ENCODE measurements around the gene GRID1.
A peak's percentile ranks its signal among the peaks of the same experiment; 100 is the strongest.

GRID1 gene

DNA sequence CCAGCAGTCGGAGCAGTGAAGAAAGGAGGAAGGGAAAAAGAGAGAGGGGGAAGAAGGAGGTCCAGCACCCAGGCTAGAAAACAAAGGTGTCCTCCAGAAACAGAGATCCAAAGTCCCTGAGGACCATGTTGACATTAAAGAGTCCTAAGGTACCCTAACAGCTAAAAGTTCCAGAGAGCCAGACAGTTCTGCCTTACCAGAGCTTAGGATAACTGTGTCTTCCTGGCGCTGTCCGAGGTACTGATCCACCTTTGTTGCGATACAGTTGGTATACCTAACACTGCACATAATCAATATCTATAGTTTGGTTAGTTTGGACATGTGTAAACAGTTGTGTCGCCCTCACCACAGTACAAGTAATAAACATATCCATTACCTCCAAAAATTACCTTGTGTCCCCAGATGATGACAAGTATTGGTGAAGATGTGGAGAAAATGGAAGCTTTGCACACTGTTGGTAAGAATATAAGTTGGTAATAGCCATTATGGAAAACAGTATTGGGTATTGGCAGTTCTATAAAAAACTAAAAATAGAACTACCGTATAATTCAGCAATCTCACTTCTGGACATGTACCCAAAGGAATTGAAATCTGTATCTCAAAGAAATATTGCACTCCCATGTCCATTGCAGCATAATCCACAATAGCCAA is 59.8 kb downstream of the GRID1 start:
- no peak overlapping the region for H3K4me3 ChIP-seq (ENCODE audit: insufficient read depth in 1 of 2, low read depth in 1 of 2, low read length in 2 of 2)
- H4K8ac ChIP-seq (ENCODE audit: low read length): no peak overlapping the region
- no peak overlapping the region for H2BK15ac ChIP-seq (ENCODE audit: low read depth, poor library complexity, severe bottlenecking)
- H3K14ac ChIP-seq (ENCODE audit: low read length in 2 of 2): no peak overlapping the region
- no peak overlapping the region for H3K18ac ChIP-seq (ENCODE audit: low read depth in 1 of 2, low read length in 2 of 2)
- H3K4me1 ChIP-seq (ENCODE audit: control insufficient read depth, insufficient read depth, low read depth, low read length): no peaks in the 10 kb centered on the region
- H3K4ac ChIP-seq (ENCODE audit: low read depth in 1 of 2, low read length in 2 of 2): no peak overlapping the region
- H3K36me3 ChIP-seq (ENCODE audit: control insufficient read depth in 1 of 2, insufficient read depth in 2 of 2, low read depth in 1 of 2, low read length in 2 of 2): no peaks in the 10 kb centered on the region
- H2AK5ac ChIP-seq (ENCODE audit: low read length, severe bottlenecking): no peak overlapping the region
- no peak overlapping the region for H2BK12ac ChIP-seq (ENCODE audit: low read length in 2 of 2)
- H4K91ac ChIP-seq (ENCODE audit: low read length): no peak overlapping the region
- H2BK5ac ChIP-seq (ENCODE audit: low read depth, low read length, poor library complexity, severe bottlenecking): no peak overlapping the region
- no peak overlapping the region for H3K4me2 ChIP-seq (ENCODE audit: low read length, poor library complexity, severe bottlenecking)
- H3K27me3 ChIP-seq (ENCODE audit: control insufficient read depth in 1 of 2, insufficient read depth in 1 of 2, low read length in 2 of 2): no peaks in the 10 kb centered on the region
- no peak overlapping the region for H2BK120ac ChIP-seq (ENCODE audit: low read depth, low read length)
- H3K23ac ChIP-seq (ENCODE audit: low read length in 2 of 2): no peak overlapping the region
- WGBS: 11% methylated on average over 3 of the region's 6 CpGs
- H3K79me1 ChIP-seq (replicated peaks; ENCODE audit: low read length, poor library complexity, severe bottlenecking): no peaks in the 10 kb centered on the region
- no peak overlapping the region for H2AFZ ChIP-seq (ENCODE audit: low read depth, low read length)
- H3K27ac ChIP-seq (ENCODE audit: low read length, poor library complexity, severe bottlenecking): no peak overlapping the region
- H3K9me3 ChIP-seq (ENCODE audit: control insufficient read depth, low read length): no peaks in the 10 kb centered on the region
- peak; percentile 7 for DNase-seq
- H3K9ac ChIP-seq (ENCODE audit: low read length): no peak overlapping the region

DNA sequence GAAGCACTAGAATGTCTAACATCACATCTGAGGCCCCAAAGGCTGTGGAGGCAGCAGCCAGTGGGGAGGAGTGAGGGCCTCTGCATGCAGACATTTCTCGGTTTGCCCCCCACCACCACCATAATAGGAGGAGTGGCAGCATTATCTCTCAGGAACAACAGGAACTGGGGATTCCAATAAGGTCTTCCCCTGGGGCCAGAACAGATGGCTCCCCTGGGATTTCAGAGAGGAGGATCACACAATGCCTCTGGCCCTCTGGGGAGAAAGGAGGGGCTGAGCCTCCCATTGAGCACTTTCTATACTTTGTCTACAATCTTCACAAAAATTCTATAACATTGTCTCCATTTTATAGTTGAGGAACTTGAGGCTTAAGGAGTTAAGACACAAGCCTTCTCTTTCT is 61.1 kb downstream of the GRID1 start:
- Histone ChIP-seq H3K36me3 (ENCODE audit: control insufficient read depth in 1 of 2, insufficient read depth in 2 of 2, low read depth in 1 of 2, low read length in 2 of 2) (no peaks in the 10 kb centered on the region), H3K4ac (ENCODE audit: low read depth in 1 of 2, low read length in 2 of 2) (no peak overlapping the region), H2BK12ac (ENCODE audit: low read length in 2 of 2) (no peak overlapping the region), H2AK5ac (ENCODE audit: low read length, severe bottlenecking) (no peak overlapping the region), H2AFZ (ENCODE audit: low read depth, low read length) (no peak overlapping the region), H3K4me2 (ENCODE audit: low read length, poor library complexity, severe bottlenecking) (no peak overlapping the region), H3K23ac (ENCODE audit: low read length in 2 of 2) (no peak overlapping the region), H3K27ac (ENCODE audit: low read length, poor library complexity, severe bottlenecking) (no peak overlapping the region), H3K79me1 (replicated peaks; ENCODE audit: low read length, poor library complexity, severe bottlenecking) (no peaks in the 10 kb centered on the region), H3K4me3 (ENCODE audit: insufficient read depth in 1 of 2, low read depth in 1 of 2, low read length in 2 of 2) (no peak overlapping the region), H3K18ac (ENCODE audit: low read depth in 1 of 2, low read length in 2 of 2) (no peak overlapping the region), H2BK5ac (ENCODE audit: low read depth, low read length, poor library complexity, severe bottlenecking) (no peak overlapping the region), H4K8ac (ENCODE audit: low read length) (no peak overlapping the region), H3K14ac (ENCODE audit: low read length in 2 of 2) (no peak overlapping the region), H4K91ac (ENCODE audit: low read length) (no peak overlapping the region), H2BK120ac (ENCODE audit: low read depth, low read length) (no peak overlapping the region), H3K9me3 (ENCODE audit: control insufficient read depth, low read length) (no peaks in the 10 kb centered on the region), H2BK15ac (ENCODE audit: low read depth, poor library complexity, severe bottlenecking) (no peak overlapping the region), H3K9ac (ENCODE audit: low read length) (no peak overlapping the region), H3K4me1 (ENCODE audit: control insufficient read depth, insufficient read depth, low read depth, low read length) (no peaks in the 10 kb centered on the region), H3K27me3 (ENCODE audit: control insufficient read depth in 1 of 2, insufficient read depth in 1 of 2, low read length in 2 of 2) (no peaks in the 10 kb centered on the region)
- 55% methylated on average over 1 of the region's 1 CpG for WGBS
- no peak for DNase-seq

DNA sequence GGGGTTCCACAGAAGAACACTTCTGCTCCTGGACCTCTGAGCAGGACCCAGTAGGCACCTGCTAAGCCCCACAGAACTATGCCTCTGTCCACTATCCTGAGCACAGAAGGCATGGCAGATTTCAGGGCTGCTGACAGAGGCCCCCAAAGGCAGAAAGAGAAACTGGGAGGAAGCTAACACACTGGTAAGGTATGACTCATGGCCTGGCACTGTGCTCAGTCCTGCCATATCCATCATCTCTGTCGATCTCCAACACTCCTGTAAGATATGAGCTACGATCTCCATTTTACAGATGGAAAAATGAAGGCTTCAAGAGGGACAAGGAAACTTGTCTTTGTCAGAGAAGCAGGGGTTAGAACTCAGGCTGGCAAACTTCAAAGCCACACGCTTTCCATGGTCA is 62.2 kb downstream of the GRID1 start:
- H3K36me3 ChIP-seq (ENCODE audit: control insufficient read depth in 1 of 2, insufficient read depth in 2 of 2, low read depth in 1 of 2, low read length in 2 of 2): no peaks in the 10 kb centered on the region
- no peaks in the 10 kb centered on the region for H3K9me3 ChIP-seq (ENCODE audit: control insufficient read depth, low read length)
- no peak overlapping the region for H3K4ac ChIP-seq (ENCODE audit: low read depth in 1 of 2, low read length in 2 of 2)
- no peak overlapping the region for H4K91ac ChIP-seq (ENCODE audit: low read length)
- WGBS: 68% methylated on average over 3 of the region's 3 CpGs
- H3K9ac ChIP-seq (ENCODE audit: low read length): no peak overlapping the region
- H3K23ac ChIP-seq (ENCODE audit: low read length in 2 of 2): no peak overlapping the region
- no peak overlapping the region for H2BK5ac ChIP-seq (ENCODE audit: low read depth, low read length, poor library complexity, severe bottlenecking)
- H3K79me1 ChIP-seq (replicated peaks; ENCODE audit: low read length, poor library complexity, severe bottlenecking): no peaks in the 10 kb centered on the region
- H3K27ac ChIP-seq (ENCODE audit: low read length, poor library complexity, severe bottlenecking): no peak overlapping the region
- H3K18ac ChIP-seq (ENCODE audit: low read depth in 1 of 2, low read length in 2 of 2): no peak overlapping the region
- H3K14ac ChIP-seq (ENCODE audit: low read length in 2 of 2): no peak overlapping the region
- no peak overlapping the region for H2BK120ac ChIP-seq (ENCODE audit: low read depth, low read length)
- no peak overlapping the region for H3K4me2 ChIP-seq (ENCODE audit: low read length, poor library complexity, severe bottlenecking)
- no peak overlapping the region for H2AK5ac ChIP-seq (ENCODE audit: low read length, severe bottlenecking)
- no peak overlapping the region for H4K8ac ChIP-seq (ENCODE audit: low read length)
- H2BK15ac ChIP-seq (ENCODE audit: low read depth, poor library complexity, severe bottlenecking): no peak overlapping the region
- no peak overlapping the region for H3K4me3 ChIP-seq (ENCODE audit: insufficient read depth in 1 of 2, low read depth in 1 of 2, low read length in 2 of 2)
- no peaks in the 10 kb centered on the region for H3K4me1 ChIP-seq (ENCODE audit: control insufficient read depth, insufficient read depth, low read depth, low read length)
- H3K27me3 ChIP-seq (ENCODE audit: control insufficient read depth in 1 of 2, insufficient read depth in 1 of 2, low read length in 2 of 2): no peaks in the 10 kb centered on the region
- H2AFZ ChIP-seq (ENCODE audit: low read depth, low read length): no peak overlapping the region
- no peak overlapping the region for H2BK12ac ChIP-seq (ENCODE audit: low read length in 2 of 2)
- DNase-seq: no peak

DNA sequence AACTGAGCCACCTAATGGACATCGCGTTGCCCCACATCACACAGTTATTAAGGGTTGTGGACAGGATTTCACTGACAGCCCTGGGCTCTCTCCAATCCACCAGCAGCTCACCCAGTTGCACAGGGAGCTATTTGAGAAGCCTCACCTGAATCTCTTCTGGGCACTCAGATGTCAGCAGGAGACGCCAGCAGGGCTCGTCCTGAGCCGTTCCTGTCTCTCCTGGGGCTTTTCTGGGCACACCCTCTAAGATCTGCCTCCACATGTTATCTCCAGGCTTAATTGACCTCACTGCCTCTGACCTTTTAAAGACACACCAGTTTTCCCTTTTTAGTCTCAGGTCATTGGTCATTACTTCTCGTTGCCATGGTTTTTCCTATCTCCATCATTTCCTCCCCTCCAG is 63.0 kb downstream of the GRID1 start:
- DNase-seq: no peak
- Histone ChIP-seq H3K4me3 (ENCODE audit: insufficient read depth in 1 of 2, low read depth in 1 of 2, low read length in 2 of 2) (no peak overlapping the region), H3K36me3 (ENCODE audit: control insufficient read depth in 1 of 2, insufficient read depth in 2 of 2, low read depth in 1 of 2, low read length in 2 of 2) (no peaks in the 10 kb centered on the region), H3K27me3 (ENCODE audit: control insufficient read depth in 1 of 2, insufficient read depth in 1 of 2, low read length in 2 of 2) (no peaks in the 10 kb centered on the region), H3K9ac (ENCODE audit: low read length) (no peak overlapping the region), H4K8ac (ENCODE audit: low read length) (no peak overlapping the region), H3K4me1 (ENCODE audit: control insufficient read depth, insufficient read depth, low read depth, low read length) (no peaks in the 10 kb centered on the region), H2BK12ac (ENCODE audit: low read length in 2 of 2) (no peak overlapping the region), H3K27ac (ENCODE audit: low read length, poor library complexity, severe bottlenecking) (no peak overlapping the region), H3K18ac (ENCODE audit: low read depth in 1 of 2, low read length in 2 of 2) (no peak overlapping the region), H2AK5ac (ENCODE audit: low read length, severe bottlenecking) (no peak overlapping the region), H3K9me3 (ENCODE audit: control insufficient read depth, low read length) (no peaks in the 10 kb centered on the region), H3K14ac (ENCODE audit: low read length in 2 of 2) (no peak overlapping the region), H2BK5ac (ENCODE audit: low read depth, low read length, poor library complexity, severe bottlenecking) (no peak overlapping the region), H3K23ac (ENCODE audit: low read length in 2 of 2) (no peak overlapping the region), H2BK15ac (ENCODE audit: low read depth, poor library complexity, severe bottlenecking) (no peak overlapping the region), H3K4ac (ENCODE audit: low read depth in 1 of 2, low read length in 2 of 2) (no peak overlapping the region), H2BK120ac (ENCODE audit: low read depth, low read length) (no peak overlapping the region), H2AFZ (ENCODE audit: low read depth, low read length) (no peak overlapping the region), H3K79me1 (replicated peaks; ENCODE audit: low read length, poor library complexity, severe bottlenecking) (no peaks in the 10 kb centered on the region), H4K91ac (ENCODE audit: low read length) (no peak overlapping the region), H3K4me2 (ENCODE audit: low read length, poor library complexity, severe bottlenecking) (no peak overlapping the region)
- WGBS: 68% methylated on average over 6 of the region's 6 CpGs

Measured in mesenchymal stem cell (in vitro differentiated cells and primary cell).